Measurements from ENCODE around the gene ELL3.
"Not testable (repeated sequence)": the region's sequence is repeated elsewhere in the genome, so short reads cannot be mapped to it uniquely, and the experiment has no call there.

The ELL3 gene

GRCh38 chr15:43763819-43764446 lies 12.8 kb downstream of the ELL3 start:
- TF ChIP-seq GATA2 (IDR thresholded peaks at IDR 0.05; ENCODE audit: low read depth, low read length) (peak; percentile 65), GATA3 (IDR thresholded peaks at IDR 0.05; ENCODE audit: low read depth, low read length) (peak; percentile 79)

- TF ChIP-seq GATA2 (IDR thresholded peaks at IDR 0.05; ENCODE audit: low read depth, low read length) = no peak
- TF ChIP-seq GATA3 (IDR thresholded peaks at IDR 0.05; ENCODE audit: low read depth, low read length) = no peak
Observed at GRCh38 chr15:43762824-43763223, 13.9 kb downstream of the ELL3 start.

DNA sequence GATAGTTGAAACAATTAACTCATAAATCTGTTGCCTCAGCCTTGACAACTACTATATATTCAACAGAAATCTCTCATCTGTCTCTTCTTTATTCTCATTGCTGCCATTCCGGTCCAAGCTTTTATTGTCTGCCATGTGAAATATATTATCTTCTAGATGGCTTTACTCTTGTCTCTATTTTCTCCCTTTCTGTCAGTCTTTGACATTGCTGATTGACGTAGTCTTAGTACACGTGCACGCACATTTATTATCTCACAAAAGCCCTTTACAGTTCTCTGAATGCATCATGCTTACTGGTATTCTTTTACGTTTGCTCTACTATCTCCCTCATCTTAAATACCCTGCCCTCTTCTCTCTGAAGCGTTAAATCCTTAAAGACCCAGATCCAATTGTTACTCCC lies 24.9 kb downstream of the ELL3 start:
- TF ChIP-seq GATA2 (IDR thresholded peaks at IDR 0.05; ENCODE audit: low read depth, low read length) (no peak), GATA3 (IDR thresholded peaks at IDR 0.05; ENCODE audit: low read depth, low read length) (no peak)

DNA sequence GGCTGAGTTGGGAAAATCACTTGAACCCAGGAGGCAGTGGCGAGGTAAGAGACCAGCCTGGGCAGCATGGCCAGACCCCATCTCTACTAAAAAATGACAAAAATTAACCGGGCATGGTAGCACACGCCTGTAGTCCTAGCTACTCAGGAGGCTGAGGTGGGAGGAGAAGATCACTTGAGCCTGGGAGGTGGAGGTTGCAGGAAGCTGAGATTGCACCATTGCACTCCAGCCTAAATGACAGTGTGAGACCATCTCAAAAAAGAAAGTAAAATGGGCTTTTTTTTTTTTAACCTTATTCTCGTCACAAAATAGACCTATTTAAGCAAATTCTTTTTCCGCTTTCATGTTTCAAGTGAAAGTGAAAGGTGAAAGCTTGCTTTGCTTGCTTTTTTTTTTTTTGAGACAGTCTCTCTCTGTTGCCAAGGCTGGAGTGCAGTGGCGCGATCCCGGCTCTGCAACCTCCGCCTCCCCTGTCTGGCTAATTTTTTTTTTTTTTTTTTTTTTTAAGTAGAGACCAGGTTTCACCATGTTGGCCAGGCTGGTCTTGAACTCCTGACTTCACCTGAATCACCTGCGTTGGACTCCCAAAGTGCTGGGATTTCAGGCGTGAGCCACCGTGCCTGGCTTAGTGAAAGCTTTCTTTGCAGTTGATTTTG lies 26.9 kb downstream of the ELL3 start:
- TF ChIP-seq GATA2 (IDR thresholded peaks at IDR 0.05; ENCODE audit: low read depth, low read length) = no peak
- TF ChIP-seq GATA3 (IDR thresholded peaks at IDR 0.05; ENCODE audit: low read depth, low read length) = no peak

DNA sequence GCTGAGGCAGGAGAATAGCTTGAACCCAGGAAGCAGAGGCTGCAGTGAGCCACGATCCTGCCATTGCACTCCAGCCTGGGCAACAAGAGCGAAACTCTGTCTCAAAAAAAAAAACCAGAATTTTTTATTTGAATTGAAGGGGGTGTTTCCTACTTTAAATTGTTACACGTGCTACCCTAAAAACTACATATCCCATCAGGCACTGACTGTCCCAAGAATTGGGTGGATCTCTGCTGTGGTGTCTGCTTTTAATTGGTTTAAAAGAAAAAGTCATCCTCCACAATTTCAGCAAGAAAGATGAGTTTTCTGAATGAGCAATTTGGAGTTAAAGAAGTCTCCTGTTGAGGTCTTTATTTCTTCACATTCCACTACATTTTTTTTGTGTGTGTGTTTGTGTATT lies 28.4 kb downstream of the ELL3 start:
- TF ChIP-seq GATA2 (IDR thresholded peaks at IDR 0.05; ENCODE audit: low read depth, low read length) (no peak), GATA3 (IDR thresholded peaks at IDR 0.05; ENCODE audit: low read depth, low read length) (no peak)

DNA sequence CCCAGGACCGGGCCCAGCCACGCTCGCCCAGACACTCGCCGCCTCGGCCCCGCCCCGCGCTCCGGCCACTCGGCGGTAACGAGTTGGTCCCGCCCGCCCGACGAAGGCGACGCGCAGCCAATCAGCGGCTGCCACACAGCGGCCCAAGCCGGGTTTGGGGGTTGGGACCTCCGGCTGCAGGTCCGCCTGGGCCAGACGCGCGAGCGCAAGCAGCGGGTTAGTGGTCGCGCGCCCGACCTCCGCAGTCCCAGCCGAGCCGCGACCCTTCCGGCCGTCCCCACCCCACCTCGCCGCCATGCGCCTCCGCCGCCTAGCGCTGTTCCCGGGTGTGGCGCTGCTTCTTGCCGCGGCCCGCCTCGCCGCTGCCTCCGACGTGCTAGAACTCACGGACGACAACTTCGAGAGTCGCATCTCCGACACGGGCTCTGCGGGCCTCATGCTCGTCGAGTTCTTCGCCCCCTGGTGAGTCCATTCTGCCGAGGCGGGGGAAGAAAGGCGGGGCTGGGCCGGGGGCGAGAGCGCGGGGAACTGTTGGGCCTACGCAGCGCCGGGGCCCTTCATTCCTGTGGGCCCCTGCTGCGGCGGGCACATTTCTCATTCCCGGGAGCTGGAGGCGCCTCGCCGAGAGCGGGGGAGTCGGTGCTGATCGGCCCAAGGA lies 30.4 kb downstream of the ELL3 start, which contains the start of gene PDIA3:
Gene PDIA3 (plus strand): TSS at position 194 of the 658 bp plus-strand sequence. CDS start 102 bp downstream, at position 296.
- not testable (repeated sequence) for TF ChIP-seq GATA3, GATA2 (IDR thresholded peaks at IDR 0.05; ENCODE audit: low read depth, low read length)

- TF ChIP-seq GATA3 (IDR thresholded peaks at IDR 0.05; ENCODE audit: low read depth, low read length) (no peak), GATA2 (IDR thresholded peaks at IDR 0.05; ENCODE audit: low read depth, low read length) (no peak)
Observed at GRCh38 chr15:43735416-43735815, 41.4 kb downstream of the ELL3 start.

- TF ChIP-seq GATA2 (IDR thresholded peaks at IDR 0.05; ENCODE audit: low read depth, low read length) = no peak
Observed at GRCh38 chr15:43723151-43723550, 53.6 kb downstream of the ELL3 start.

Data from SH-SY5Y (cell line).